HG02759 (cell line): Measurements from ENCODE around the gene PDAP1.
"Not testable (repeated sequence)": the region's sequence is repeated elsewhere in the genome, so short reads cannot be mapped to it uniquely, and the experiment has no call there.

Experiments
- ATAC-seq: cut with Tn5 transposase; IDR thresholded peaks from one replicate; pipeline ENCODE4 v1.9.1; 2021; ENCODE audit warnings: mild to moderate bottlenecking, moderate library complexity; ENCODE audit not compliant: unreplicated experiment

PDAP1 gene

DNA sequence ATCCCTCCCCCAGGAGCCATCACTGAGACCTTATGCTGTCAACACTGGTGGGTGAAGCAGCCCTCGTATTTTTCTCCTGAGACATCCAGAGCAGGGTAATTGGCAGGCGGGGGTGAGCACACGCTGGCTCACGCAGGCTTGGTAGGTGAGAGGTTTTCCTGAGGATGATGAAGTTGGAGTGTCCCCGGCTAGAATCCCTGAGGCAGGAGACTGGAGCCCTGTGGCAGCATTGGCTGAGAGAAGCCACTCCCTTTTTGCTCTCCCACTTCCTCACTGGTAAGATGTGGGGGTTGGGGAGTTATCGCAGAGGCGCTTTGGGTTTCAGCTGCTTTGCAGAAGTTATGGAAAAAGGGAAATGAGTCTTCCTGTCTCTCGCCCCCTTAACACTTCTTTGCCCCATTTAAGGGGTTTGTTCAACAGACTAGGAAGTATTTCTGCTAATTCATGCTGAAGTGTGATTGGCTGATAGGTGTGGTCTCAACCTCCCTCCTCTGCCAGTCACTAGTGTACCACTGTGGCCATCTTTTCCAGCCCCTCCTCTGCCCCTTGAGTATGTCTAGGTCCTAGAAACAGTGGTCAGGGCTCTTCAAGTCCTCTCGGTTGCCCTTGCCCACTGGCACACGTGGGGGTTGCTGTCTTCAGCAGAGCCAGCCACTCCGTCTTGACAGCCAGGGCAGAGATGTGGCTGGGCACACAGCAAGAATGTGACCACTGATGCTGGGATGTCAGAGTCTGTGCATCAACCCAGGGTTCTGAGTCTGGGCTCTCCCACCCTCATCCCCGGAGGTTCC lies 28.2 kb downstream of the PDAP1 start:
- ATAC-seq, result peak; percentile 41

DNA sequence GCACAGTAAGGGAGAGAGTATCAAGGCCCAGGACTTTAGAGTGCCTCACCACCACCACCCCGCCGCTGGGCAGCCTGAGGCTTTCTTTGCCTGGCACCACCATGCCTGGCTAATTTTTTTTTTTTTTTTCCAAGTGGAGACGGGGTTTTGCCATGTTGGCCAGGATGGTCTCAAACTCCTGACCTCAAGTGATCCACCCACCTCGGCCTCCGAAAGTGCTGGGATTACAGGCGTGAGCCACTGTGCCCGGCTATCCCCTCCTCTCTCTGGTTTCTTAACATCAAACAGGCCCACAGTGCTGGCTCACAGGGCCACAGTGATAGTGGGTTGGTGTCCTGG lies 28.7 kb downstream of the PDAP1 start:
- ATAC-seq, result not testable (repeated sequence)

DNA sequence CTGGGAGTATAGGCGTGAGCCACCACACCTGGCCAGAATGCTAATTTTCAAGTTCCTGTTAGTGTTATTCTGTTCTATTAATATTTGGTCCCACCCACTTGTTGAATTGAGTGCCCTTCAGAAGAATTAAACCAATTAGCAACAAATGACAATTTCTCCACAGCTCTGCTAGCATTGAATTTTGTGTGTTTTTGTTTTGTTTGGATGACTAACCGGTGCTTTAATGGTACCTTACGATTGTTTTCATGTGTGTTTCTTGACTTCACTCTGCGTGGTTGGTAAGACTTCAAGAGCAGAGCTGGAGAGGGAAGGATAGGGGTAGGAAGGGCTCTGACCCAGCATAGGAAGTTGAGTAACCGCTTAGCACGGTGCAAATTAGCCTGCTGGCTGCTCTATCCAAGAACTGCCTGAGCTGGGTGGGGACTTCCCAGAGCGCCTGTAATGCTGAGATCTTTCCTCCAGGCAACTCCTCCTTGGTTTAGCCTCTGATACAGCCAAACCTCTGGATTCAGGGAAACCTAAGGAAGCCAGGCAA lies 29.3 kb downstream of the PDAP1 start:
- no peak for ATAC-seq

DNA sequence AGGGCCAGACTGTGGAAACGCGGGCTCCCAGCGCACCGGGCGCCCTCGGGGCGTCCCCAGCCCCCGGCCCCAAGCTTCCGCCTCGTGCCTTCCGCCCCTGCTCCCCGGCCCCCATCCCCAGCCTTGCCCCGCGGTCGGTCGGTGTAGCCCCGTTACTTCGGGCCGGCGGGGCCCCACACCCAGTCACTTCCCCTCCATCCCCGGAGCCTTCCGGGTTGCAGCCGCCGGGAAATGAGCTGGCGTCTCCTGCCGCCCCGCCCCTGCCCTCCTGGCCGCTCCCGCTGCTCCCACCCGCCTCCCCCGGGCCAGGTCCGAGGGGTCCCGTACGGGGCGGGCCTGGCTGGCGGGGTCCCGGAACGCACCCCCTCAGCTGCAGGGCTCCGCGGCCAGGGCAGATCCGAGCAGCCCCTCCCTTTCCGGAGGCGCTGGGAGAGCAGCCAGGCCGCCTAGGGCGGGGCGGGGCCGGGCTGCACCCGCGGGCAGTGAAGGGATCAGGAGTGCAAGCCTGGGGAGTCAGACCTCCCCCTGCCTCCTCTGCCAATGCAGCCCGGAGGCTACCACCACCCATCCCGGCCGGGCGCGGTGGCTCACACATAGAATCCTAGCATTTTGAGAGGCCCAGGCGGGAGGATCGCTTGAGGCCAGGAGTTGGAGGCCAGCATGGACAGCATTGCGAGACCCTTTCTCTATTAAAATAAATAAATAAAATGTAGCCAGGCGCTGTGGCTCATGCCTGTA lies 33.2 kb downstream of the PDAP1 start:
- ATAC-seq, result peak; percentile 44

DNA sequence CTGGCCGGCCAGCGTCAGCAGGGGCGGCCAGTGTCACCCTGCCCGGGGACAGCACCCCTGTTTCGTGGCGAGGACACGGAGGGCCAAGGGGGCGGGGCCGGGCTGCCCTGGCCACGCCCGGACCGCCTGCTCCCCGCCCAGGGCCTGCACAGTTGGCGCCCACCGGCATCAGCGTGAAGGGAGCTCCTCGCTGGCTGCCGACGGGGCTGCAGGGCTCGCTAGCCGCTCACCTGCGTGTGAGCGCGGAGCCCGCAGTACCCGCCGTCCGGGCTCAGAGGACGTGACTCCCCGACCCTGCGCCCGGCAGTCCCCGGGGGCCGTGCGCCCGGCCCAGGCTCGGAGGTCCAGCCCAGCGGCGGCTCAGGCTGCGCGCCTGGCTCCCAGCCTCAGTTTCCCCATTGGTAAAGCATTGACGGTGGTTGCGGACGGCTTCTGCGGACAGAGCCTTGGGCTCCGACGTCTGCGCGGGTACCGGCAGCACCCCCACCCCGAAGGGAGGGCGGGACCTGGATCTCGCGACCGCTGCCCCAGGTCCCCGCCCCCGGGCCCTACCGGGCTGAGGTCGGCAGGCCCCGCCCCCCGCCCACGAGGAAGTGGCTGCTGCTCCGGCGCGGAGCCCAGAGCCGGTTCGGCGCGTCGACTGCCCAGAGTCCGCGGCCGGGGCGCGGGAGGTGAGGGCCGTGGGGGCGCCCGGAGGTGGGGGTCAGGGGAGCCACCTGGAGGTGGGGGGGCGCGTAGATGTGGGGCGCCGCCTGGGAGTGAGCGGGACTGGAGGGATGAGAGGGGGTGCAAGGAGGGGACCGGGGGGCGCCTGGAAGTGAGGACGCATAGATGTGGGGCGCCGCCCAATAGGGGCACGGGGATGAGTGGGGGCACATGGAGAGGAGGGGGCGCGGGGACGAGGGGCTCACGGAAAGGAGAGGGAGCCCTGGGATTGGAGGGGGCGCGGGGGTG lies 34.0 kb downstream of the PDAP1 start, which contains the start of gene ARPC1B:
ARPC1B (plus strand) TSS at position 620 of the 954 bp plus-strand sequence. CDS start 10,985 bp downstream, outside the sequence.
- peak; percentile 64 for ATAC-seq

DNA sequence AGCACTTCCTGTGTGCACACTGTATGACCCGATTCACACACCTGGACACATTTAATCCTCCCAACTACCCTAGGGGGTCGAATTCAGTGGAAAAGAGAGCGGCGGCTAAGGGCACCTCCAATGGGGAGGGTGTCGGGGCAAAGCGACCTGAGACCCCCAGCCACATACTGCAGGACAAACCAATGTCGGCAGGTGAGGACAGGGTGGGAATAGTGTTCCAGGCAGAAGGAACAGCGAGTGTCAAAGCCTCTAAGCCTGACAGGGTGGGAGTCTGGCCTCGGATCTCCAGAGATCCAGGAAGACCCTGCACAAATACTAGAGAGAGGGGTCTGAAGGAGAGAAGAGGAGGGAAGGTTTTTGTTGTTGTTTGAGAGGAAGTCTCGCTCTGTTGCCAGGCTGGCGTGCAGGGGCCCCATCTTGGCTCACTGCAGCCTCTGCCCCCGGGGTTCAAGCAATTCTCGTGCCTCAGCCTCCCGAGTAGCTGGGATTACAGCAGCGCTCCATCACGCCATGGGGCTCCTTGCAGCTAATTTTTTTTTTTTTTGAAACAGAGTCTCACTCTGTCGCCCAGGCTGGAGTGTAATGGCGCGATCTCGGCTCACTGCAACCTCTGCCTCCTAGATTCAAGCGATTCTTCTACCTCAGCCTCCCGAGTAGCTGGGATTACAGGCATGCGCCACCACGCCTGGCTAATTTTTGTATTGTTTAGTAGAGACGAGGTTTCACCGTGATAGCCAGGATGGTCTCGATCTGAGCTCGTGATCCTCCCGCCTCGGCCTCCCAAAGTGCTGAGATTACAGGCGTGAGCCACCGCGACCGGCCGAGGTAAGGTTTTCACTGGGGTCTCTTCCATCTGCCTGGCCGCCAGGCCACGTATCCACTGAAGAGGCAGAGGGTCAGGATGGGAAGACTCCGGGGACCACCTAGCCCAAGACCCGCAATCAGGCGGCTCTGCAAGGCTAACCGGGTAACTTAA lies 35.0 kb downstream of the PDAP1 start:
- ATAC-seq, result no peak

DNA sequence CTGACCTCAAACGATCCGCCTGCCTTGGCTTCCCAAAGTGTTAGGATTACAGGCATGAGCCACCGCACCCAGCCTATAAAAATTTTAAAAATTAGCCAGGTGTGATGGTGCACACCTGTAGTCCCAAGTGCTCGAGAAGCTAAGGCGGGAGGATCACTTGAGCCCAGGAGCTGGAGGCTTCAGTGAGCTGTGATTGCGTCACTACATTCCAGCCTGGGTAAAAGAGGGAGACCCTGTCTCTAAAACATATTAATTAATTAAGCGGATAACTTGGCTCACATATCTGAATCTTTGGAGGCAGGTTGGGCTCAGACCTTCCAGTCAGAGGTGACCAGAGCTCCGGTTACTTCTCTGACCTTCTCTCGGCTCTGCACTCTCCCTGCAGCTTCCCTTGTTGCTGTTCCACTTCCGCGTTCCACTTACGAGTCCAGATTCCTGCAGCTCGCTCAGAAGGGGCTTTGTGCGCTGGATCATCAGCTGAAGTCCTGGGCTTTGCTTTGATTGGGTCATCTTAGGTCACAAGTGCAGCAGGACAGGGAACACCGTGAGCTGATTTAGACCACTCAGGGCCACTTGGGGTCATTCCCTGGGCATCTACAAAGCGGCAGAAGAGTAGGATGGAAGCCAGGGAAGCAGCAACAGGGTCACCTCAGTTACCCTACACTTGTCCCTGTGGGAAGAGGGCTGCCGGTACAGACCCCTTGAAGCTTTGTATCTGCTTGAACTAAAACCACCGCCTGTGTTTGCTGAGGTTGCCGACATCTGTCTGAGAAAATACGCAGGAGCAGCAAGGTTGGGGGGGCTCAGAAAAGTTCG lies 35.9 kb downstream of the PDAP1 start:
- no peak for ATAC-seq

DNA sequence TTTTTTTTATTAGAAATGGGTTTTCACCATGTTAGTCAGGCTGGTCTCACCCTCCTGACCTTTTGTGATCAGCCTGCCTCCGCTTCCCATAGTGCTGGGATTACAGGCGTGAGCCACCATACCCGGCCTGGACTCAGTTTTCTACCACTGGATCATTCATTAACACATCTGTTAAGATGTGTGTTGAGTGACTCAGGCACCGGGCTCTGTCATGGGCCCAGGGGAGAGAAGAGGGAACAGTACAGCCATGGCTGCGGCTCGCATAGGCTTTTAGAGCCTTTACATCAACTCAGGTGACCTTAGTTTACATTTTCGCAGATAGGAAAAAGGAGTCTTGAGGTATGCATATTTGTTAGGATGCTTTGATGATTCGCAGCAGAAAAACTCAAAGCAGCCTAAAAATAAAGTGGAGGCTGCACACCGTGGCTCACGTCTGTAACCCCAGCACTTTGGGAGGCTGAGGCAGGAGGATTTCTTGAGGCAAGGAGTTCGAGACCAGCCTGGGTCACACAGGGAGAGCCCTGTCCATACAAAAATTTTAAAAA lies 36.9 kb downstream of the PDAP1 start:
- no peak for ATAC-seq

DNA sequence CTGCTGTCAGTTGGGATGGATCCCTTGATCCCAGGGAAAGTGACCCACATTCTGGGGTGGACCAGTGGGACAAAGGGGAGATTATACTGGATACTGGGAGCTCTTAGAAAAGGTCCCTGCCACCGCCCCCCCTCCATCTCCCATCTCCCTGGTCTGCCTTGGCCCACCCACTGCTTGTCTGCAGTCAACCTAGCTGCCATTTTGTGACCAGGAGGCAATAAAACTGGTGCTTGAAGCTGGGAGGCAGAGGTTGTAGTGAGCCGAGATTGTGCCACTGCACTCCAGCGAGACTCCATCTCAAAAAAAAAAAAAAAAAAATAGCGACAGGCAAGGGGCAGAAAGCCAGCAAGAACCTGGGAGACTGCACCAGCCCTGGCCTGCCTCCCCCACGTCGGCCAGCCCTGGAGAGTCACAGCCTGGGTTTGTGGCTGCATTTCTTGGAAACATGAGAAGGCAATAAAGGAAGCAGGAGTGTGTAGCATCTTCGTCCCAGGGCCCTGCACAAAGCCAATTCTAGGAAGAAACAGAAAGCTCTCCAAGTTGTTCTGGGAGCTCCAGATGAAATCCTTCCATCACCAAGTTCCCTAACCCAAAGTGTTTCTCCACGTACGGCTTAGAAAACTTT lies 38.5 kb downstream of the PDAP1 start:
- no peak for ATAC-seq

DNA sequence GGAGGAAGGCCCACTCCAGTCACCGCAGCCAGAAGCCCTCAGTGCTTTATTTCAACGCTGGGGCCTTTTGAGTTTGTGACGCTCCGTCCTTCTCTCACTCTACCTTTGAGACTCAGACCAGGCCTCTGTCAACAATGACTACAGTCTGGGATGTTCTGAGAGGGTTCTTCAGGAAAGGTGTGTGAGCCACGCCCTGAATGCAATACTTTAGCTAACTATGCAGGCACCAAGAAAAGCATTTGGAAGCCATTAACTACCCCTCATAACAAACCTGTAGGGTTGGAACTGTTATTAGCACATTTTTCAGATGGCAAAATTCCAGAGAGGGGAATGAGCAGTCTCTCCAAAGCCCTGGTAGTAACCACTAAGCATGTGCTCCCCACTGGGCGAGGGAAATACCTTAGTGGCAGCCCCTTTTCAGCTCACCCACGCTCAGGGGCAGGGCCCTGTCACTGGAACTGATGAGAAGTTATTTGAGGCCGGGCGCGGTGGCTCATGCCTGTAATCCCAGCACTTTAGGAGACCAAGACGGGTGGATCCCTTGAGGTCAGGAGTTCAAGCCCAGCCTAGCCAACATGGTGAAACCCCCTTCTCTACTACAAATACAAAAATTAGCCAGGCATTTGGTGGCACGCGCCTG lies 39.5 kb downstream of the PDAP1 start:
- ATAC-seq, result no peak

DNA sequence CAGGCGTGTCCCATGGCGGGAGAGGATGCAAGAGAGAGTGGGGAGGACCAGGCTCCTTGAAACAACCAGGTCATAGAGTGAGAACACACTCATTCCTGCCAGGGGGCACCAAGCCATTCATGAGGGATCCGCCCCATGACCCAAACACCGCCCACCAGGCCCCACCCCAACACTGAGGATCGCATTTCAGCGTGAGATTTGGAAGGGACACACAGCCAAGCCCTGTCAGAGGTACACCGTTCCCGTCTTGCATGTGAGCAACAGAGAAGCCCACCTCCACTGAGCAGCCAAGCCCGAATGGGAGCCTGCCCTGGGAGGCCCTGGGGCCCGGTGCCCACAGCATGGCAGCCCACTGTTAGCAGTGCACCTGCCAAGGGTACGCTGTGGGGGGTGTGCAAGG lies 41.8 kb downstream of the PDAP1 start:
- no peak for ATAC-seq

DNA sequence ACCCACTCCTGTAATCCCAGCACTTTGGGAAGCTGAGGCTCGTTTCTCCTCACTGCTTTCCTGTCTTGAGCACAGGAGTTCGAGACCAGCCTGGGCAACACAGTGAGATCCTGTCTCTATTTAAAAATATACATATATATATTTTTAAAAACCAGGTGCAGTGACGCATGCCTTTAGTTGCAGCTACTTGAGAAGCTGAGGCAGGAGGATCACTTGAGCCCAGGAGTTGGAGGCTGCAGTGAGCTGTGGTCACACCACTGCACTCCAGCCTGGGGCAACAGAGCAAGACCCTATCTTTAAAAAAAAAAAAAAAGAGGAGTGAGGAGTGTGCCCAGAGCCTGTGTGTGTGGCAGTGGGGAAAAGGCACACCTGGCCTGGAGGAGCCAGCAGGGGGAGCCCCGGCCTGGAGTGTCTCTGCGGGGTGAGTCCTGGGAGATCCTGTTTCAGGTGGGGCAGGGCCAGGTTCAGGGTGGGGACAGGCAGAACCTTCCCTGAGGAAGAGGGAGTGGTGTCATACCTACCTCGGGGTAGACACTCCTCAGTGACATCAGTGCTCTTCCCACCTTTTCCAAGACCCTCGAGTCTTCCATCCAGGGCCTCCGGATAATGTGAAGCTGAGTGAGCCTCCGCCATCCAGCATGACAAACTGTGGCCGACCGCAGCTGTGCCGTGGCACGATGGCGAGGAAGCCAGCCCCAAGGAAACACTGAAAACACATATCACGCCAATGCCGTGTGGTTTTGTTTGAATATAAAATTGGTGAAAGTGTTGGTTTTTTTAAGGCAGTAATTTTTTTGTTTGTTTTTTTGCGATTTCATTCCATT lies 42.9 kb downstream of the PDAP1 start:
- ATAC-seq, result no peak

DNA sequence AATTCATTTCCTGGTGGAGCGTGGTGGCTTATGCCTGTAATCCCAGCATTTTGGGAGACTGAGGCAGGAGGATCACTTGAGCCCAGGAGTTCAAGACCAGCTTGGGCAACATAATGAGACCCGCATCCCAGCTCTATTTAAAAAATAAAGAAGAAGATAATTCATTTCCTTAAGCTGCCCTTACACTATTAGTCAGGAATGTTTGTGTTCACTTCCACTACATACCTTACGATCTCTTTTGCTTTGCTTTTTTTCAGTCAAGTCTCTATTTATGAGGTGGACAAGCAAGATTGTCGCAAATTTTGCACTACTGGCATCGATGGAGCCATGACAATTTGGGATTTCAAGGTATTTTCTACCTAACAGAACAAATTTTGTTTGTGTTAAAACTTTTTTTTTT lies 45.1 kb downstream of the PDAP1 start:
- no peak for ATAC-seq

DNA sequence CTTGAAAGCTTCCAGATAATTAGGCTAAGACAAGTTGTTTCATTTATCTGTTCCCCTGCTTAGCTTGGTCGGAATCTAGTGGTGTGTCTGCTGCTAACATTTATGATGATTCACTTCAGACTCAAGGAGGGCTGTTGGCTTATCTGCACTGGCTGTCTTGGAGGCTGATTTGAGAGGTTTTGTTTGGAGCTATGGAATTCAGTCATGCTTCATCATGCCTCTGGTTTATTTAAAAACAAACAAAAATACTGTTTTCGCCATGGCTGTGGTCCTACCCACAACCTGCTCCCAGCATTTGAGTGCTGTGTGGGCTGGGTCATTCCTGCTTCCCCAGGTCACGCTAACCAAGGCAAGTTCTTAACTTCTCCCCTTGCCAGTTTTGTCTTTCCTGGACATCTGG lies 45.6 kb downstream of the PDAP1 start:
- ATAC-seq, result no peak

DNA sequence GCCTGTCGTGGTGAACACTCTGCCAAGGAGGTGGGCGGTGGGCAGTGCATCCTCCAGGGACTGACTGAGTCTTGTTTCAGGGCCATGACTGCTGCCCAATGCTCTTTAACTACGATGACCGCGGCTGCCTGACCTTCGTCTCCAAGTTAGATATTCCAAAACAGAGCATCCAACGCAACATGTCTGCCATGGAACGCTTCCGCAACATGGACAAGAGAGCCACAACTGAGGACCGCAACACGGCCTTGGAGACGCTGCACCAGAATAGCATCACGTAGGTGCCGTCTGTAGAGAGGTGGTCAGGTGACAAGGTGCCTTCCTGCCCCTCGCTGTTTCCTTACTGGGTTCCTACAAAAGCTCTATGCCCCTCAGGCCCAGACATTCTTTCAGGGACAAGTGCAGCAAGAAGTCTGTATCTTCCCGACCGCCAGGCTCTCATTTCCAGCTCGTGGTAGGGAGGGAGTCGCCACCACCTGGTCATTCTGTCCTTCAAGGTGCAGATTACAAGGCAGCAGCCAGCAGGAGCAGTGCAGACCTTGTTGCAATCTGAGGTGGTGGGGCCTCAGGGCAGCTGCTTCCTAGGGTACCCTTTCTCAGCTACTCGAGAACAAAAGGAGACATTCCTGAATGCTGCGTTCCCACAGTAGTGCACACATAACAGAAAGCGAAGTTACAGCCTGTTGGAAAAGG lies 48.8 kb downstream of the PDAP1 start:
- ATAC-seq, result no peak

DNA sequence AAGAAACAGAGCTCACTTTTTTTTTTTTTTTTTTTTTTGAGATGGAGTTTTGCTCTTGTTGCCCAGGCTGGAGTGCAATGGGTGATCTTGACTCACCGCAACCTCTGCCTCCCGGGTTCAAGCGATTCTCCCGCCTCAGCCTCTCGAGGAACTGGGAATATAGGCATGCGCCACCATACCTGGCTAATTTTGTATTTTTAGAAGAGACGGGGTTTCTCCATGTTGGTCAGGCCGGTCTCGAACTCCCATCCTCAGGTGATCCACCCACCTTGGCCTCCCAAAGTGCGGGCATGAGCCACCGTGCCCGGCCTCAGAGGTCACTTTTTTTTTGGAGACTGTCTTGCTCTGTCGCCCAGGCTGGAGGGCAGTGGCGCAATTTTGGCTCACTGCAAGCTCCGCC lies 49.9 kb downstream of the PDAP1 start:
- ATAC-seq, result not testable (repeated sequence)
